Measurements from ENCODE around the gene F5.

The F5 gene

GRCh38 chr1:169588785-169589485 lies 2.7 kb upstream of the F5 start:
- DNase-seq (ENCODE audit: insufficient read length, low spot score) (no peak), FAIRE-seq (no peak)
- no peak for TF ChIP-seq CTCF (IDR thresholded peaks at IDR 0.05; ENCODE audit: insufficient read depth, missing control alignments)

GRCh38 chr1:169588112-169588511 lies 1.8 kb upstream of the F5 start:
- DNase-seq (ENCODE audit: insufficient read length, low spot score) (no peak), FAIRE-seq (no peak)
- no peak for TF ChIP-seq CTCF (IDR thresholded peaks at IDR 0.05; ENCODE audit: insufficient read depth, missing control alignments)

- TF ChIP-seq CTCF (IDR thresholded peaks at IDR 0.05; ENCODE audit: insufficient read depth, missing control alignments), result no peak
These were observed 250 bp downstream of the F5 start for GRCh38 chr1:169586067-169586394.

GRCh38 chr1:169585181-169585580 lies 1.1 kb downstream of the F5 start:
- FAIRE-seq (no peak), DNase-seq (ENCODE audit: insufficient read length, low spot score) (no peak)

More at GRCh38 chr1:169586067-169586394, 250 bp downstream of the F5 start:
- DNase-seq (ENCODE audit: insufficient read length, low spot score) (no peak), FAIRE-seq (no peak)

GRCh38 chr1:169584483-169585144 lies 1.7 kb downstream of the F5 start:
- DNase-seq (ENCODE audit: insufficient read length, low spot score) (no peak), FAIRE-seq (peak; percentile 70)
- no peak for TF ChIP-seq CTCF (IDR thresholded peaks at IDR 0.05; ENCODE audit: insufficient read depth, missing control alignments)

More at GRCh38 chr1:169585181-169585580, 1.1 kb downstream of the F5 start:
- TF ChIP-seq CTCF (IDR thresholded peaks at IDR 0.05; ENCODE audit: insufficient read depth, missing control alignments), result no peak

GRCh38 chr1:169577981-169578738 lies 8.1 kb downstream of the F5 start:
- no peak for DNase-seq (ENCODE audit: insufficient read length, low spot score)

More at GRCh38 chr1:169577981-169578738, 8.1 kb downstream of the F5 start:
- peak; percentile 58 for FAIRE-seq
- no peak for TF ChIP-seq CTCF (IDR thresholded peaks at IDR 0.05; ENCODE audit: insufficient read depth, missing control alignments)

Data from D721Med (cell line).